Ramos (cell line): ENCODE measurements around the gene LYPD3.
"Not testable (repeated sequence)": the region's sequence is repeated elsewhere in the genome, so short reads cannot be mapped to it uniquely, and the experiment has no call there.

Experiments
- in situ Hi-C: fragments of 300-500 bp; cut with MboI; formaldehyde crosslinking; loops from one replicate; pipeline ENCODE4 v1.14.3; 2022; ENCODE audit warnings: low sequenced_read_pairs; ENCODE audit not compliant: unreplicated experiment

The LYPD3 gene

DNA sequence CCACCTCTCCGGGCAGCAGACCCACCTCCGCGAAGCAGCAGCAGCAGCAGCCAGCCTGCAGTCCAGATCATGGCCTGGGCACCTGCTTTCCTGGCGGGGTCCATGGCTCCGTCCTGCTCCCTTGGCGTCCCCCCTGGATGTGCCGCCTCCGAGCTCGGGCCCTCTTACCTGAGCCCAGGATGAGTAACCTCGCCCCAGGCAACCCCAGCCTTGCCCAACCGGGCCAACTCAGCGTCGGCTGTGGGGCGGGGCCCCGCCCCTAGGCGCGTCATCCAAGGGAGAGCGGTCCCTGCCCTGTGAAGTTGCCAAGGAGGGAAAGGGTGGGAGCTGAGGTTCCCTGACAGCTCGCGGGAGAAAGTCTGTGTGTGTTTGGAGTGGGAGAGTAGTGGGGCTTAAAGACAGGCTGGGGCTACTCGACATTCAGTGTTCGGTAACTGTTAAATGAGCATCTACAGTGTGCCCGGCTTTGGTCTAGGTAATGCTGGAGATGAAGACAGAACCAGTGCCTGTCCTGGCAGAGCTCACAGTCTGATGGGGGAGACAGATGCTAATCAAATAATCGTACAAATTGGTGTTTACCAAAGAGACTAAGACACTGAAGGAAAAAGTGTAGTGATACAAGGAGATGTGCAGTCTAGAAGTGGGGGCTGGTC lies at the start of gene LYPD3:
TSS of gene LYPD3 (minus strand) at position 141 of the 653 bp plus-strand sequence. CDS start at position 104, 37 bp downstream.
- in situ Hi-C loops = no loop called here

DNA sequence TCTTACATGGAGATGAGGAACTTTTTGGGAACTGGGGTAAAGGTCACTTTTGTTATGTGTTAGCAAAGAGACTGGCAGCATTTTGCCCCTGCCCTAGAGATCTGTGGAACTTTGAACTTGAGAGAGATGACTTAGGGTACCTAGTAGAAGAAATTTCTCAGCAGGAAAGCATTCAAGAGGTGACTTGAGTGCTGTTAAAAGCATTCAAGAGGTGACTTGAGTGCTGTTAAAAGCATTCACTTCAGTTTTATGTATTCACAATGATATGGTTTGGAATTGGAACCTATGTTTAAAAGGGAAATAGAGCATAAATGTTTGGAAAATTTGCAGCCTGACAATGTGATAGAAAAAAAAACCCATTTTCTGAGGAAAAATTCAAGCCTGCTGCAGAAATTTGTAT lies 47.0 kb upstream of the LYPD3 start:
- in situ Hi-C loops = not testable (repeated sequence)

- in situ Hi-C loops = no loop called here
Observed at GRCh38 chr19:43511324-43511723, 45.9 kb upstream of the LYPD3 start.

DNA sequence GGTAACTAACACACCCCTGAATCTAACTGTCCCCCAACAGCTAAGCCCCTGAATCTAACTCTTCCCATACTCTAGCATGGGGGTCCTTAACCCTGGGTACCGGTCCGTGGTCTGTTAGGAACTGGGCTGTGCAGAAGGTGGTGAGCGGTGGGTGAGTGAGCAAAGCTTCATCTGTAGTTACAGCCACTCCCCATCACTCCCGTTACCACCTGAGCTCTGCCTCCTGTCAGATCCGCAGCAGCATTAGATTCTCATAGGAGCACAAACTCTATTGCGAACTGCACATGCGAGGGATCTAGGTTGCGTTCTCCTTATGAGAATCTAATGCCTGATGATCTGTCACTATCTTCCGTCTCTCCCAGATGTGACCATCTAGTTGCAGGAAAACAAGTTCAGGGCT lies 45.3 kb upstream of the LYPD3 start:
- in situ Hi-C loops = no loop called here

DNA sequence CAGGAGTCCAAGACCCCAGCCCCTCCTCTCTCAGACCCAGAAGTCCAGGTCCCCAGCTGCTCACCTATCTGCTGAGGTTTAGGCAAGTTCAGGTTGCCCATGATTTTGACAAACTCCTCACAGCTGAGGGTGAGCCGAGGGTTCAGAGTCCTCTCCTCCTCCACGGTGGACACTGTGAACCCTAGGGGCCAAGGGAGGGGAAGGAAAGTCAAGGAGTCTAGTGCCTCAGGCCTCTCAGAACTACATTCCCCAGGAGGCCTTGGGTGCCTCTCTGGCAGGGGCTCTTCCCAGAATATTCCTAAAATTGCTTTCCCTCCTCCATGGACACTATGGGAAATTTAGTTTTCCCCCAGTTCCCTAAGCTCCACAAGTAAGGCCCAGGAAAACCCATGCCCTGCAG lies 42.5 kb upstream of the LYPD3 start:
- in situ Hi-C loops = no loop called here

DNA sequence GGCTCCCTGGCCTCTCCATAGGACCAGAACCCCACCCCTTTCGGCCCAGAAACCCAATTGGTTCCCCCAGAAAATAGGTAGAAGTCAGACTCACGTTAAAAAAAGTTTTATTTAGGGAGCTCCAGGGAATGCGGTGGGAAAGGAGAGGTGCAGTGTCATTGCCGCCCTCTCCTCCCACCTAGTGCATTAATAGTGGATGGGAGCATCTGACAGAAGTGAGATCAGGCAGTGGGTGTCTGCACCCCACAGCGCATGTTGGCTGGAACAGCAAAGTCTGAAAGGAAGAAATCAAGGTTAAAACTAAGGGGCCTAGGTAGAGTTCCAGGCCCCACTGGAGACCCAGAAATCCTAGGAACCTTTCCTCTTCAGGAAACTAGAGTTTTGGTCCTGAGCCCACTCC lies 41.2 kb upstream of the LYPD3 start:
- in situ Hi-C loops = no loop called here

DNA sequence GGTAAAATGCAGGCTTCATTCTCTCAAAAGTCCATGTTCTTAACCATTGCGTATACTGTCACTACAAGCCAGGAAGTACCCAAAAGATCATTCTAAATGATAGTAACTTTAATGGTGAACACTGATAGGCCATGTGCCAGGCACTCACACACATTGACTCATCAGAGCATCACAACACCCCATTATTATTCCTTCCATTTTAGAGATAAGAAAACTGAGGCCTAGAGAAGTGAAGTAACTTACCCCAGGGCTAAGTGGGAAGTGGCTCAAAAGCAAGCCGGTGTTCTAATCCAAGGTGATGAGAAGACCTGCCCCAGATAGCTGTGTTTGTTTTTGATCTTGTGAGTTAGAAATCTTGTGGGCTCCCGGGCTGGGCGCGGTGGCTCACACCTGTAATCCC lies 40.5 kb upstream of the LYPD3 start:
- in situ Hi-C loops = no loop called here

DNA sequence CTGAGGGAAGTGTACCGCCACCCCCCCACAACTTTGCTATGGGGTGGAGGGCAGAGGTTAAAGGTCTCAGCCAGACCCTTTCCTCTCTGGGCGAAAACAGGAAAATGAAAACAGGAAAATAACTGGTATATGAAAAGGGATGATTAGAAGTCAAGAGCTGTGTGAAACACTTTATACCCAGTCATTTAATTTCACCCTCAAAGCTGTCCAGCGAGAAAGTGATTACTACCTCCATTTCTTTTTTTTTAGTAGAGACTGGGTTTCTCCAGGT lies 39.7 kb upstream of the LYPD3 start:
- in situ Hi-C loops = no loop called here

DNA sequence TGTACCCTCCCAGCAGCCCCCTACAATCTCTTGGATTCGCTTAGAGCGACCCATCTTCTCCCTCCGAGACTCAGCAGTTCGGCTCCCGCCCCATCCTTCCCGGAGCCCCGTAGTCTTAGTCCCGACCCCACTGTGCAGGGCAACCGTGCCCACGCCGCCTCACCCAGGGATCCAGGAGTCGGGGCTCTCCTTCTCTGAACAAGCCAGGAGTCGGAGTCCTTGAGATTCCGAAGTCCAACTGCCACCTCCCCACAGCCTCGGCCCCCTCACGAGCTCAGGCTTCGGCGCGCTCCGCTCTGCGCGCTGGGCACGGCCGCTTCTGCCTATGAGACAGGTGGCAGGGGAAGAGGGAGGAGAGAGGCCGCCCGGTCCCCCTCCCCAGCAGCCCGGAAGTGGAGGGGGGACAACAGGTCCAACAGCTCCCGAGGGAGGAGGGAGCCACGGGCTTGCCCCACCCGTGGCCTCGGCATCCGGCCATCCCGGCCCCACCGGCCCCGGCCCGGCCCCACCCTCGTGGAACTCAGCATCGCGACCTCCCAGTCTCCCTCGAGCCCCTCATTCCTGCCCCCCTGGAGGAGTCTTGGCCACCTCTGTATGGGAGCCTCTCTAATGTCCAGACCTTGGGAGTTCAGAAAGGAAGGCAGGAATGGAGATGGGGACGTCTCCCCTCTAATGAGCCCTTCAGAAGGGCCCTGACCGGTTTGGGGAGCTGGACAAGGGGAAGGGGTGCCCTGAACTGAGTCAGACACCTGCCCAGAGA lies 39.2 kb upstream of the LYPD3 start, which contains the start of gene PHLDB3:
TSS of gene PHLDB3 (minus strand) at position 321 of the 760 bp plus-strand sequence. CDS start 628 bp downstream, outside the sequence.
- in situ Hi-C loops = no loop called here

- in situ Hi-C loops = no loop called here
Observed at GRCh38 chr19:43503501-43504425, 38.4 kb upstream of the LYPD3 start.

GRCh38 chr19:43502419-43502976 lies 37.1 kb upstream of the LYPD3 start:
- in situ Hi-C loops = no loop called here

- in situ Hi-C loops = no loop called here
Observed at GRCh38 chr19:43501661-43502418, 36.4 kb upstream of the LYPD3 start.

DNA sequence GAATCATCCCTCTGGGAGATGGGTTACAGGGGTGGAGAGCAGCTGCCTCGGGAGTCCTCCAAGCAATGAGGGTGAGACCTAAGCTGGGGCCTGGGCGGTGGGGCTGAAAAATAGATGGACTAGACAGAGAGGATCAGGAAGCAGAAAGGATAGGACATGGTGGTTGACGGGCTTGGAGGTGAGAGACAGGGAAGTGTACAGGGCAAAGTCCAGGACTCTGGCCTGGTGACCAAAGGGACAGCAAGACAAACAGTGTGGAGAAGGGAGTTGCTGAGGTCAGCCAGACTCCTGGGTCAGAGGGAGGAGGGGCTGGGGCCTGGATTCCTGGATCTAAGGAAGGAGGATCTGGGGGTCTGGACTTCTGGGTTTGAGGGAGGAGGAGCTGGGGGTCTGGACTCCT lies 33.6 kb upstream of the LYPD3 start:
- in situ Hi-C loops = no loop called here

DNA sequence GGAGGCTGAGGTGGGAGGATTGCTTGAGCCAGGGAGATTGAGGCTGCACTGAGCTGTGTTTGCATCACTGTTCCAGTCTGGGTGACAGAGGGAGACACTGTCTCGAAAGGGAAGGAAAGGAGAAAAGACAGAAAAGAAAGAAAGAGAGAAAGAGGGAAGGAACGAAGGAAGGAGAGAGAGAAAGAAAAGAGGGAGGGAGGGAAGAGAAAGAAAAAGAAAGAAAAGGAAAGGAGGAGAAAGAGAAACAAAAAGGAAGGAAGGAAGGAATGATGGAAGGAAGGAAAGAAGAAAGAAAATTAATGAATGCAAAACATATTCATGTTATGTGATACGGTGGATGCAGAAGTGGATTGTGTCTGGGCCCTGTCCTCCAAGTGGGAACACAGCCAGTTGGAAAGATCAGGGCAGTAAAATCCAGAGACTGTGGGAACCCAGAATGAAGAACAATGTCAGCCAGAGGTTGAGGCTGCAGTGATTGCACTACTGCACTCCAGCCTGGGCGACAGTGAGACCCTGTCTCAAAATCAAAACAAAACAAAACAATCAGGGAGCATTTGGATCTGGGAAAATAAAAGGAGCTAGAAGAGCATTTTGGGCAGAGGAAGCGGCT lies 32.9 kb upstream of the LYPD3 start:
- in situ Hi-C loops = no loop called here

DNA sequence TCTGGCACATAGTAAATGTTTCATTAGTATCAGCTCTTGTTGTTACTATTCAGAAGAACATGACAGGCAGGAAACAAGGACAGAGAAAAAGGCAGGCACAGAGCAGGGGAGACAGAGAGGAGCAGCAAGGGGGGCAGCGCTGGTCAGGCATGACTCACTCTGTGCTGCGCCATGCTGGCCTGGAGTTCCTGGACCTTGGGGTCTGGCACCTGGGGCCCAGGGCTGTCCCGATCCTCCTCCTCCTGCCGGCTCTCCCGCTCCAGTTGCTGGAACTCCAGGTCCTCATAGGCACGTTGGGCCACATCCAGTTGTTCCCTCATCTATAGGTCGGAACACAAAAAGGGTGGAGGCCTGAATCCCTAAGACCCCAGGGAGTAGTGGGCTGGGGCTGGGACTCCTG lies 31.6 kb upstream of the LYPD3 start:
- in situ Hi-C loops = no loop called here

GRCh38 chr19:43495082-43495481 lies 29.7 kb upstream of the LYPD3 start:
- in situ Hi-C loops = no loop called here

DNA sequence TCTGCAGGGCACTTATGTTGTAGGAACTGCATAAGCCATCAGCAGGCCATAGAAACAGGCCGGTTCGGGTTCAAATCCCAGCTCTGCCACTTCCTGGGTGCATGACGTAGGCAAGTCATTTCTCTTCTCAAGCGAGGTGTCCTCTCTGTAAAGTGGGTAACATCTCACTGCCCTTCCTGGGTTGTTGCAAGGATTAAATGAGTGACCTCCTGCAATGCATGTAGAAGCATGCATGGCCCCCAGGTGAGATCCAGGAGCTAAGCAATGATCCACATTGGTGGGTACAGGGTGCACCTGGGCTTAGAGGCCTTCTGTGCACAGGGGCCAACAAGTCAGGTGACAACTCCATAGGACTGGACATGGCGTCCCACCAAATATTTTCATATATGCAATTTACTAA lies 25.4 kb upstream of the LYPD3 start:
- in situ Hi-C loops = no loop called here

GRCh38 chr19:43489979-43490599 lies 24.7 kb upstream of the LYPD3 start:
- in situ Hi-C loops = no loop called here

DNA sequence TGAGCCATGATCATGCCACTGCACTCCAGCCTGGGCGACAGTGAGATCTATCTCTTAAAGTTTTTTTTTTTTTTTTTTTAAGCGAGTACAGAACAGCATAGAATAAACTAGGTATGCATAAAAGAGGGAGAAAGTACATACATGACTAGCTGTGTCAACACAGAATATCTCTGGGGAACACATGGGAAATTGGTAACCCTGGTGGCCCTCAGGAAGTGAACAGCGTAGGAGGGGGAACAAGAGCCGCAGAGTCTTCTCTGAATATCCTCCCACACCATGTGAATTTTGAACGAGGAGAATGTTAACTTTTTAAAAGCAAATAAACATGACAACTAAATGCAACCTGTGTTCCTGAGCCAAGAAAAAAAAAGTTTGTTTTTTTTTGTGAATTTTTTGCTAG lies 23.9 kb upstream of the LYPD3 start:
- in situ Hi-C loops = no loop called here
